ENCODE measurements around the gene DYNC2LI1.

DYNC2LI1 gene

GRCh38 chr2:43764086-43764705 is 9.6 kb upstream of the DYNC2LI1 start:
- no peak for DNase-seq

GRCh38 chr2:43766006-43766405 is 7.8 kb upstream of the DYNC2LI1 start:
- no peak for DNase-seq

- no peak for DNase-seq
Observed at GRCh38 chr2:43774617-43775016, 778 bp downstream of the DYNC2LI1 start.

DNA sequence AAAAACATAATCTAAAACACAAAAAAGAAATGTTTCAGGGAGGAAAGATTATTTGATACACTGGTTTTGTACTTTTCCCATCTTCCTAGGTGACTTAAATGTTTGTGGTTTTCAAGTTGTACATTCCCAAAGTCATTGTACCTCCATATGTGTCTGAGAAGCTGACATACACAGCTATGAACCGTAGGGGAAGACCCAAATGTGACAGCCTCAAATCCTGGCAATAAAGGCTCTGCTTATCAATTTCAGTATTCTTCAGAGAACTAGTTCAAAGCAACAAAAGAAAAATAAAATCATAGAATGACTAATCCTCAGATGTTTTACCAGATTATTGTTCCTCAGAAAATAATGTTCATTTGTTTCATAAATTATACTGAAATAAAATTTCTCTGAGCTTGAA is 2.5 kb downstream of the DYNC2LI1 start:
- no peak for DNase-seq

GRCh38 chr2:43777306-43777926 is 3.6 kb downstream of the DYNC2LI1 start:
- no peak for DNase-seq

DNA sequence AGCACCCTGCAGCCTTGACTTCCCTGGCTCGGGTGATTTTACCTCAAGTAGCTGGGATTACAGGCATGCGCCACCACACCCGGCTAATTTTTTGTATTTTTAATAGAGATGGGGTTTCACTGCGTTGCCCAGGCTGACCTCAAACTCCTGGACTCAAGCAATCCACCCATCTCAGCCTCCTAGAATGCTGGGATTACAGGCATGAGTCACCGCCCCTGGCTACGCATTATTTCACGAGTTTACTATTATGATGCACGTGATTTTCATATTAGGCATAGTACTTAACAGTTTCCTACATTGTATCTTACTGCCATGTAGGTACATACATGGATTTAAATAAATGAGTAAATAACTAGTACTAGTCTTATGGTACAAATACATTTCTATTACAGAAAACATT is 4.4 kb downstream of the DYNC2LI1 start:
- DNase-seq: no peak

GRCh38 chr2:43787895-43788294 is 14.1 kb downstream of the DYNC2LI1 start:
- no peak for DNase-seq

DNA sequence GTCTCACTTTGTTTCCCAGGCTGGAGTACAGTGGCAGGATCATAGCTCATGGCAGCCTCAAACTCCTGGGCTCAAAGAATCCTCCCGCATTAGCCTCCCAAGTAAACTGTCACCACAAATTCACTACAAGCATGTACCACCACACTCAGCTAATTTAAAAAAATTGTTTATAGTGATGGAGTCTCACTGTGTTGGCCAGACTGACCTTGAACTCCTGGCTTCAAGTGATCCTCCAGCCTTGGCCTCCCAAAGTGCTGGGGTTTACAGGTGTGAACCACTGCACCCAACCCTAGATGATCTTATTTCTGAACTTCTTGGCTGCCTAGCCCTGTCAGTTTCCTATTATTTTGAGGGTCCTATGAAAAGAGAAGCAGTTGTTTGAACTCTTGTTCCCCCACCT is 14.8 kb downstream of the DYNC2LI1 start:
- DNase-seq: no peak

DNA sequence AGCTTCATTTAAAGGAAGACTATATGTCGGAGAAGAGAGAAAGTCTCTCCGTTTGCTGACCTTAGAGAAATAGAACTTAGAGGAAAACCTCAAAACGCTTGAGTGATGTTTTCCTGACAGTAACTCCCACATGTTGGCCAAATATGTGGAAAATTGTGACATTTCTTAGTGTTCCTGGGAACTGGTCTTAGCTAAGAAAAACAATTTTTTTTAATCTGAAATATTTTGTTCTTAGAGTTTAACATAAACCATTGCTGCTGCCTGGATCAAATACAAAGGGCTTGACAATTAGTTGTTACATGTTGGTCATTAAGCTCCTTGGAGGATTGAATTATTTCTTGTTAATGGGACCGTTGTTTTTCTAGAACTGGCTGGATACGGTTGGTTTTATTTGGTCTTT is 16.3 kb downstream of the DYNC2LI1 start:
- no peak for DNase-seq

DNA sequence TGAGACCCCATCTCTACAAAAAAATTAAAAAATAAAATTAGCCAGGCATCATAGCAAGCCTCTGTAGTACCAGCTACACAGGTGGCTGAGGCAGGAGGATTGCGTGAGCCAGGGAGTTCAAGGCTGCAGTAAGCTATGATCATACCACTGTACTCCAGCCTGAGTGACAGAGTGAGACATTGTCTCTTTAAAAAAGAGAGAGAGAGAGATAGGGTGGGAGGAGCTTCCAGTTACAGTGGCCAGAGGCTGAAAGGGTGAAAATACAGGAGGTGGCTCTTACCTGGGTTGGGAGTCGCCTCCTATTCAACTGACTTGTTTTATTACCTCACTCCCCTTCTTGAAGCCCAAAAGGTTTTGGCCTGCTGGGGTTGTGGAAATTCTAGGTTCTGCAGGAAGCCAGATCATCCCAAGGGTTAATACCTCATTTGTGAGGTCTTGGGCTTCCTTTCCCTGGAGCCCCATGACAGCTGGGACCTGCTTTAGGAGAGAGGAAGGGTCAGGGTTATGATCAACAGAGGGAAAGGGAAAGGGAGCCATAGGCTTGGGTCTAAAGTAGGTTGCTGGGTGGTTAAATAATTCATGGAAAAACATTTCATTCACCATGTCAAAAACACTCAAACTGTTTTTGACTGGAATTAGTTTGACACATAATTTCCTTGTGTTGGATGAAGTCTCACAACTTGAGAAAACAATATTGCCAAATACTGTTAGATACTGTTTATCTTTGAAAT is 17.4 kb downstream of the DYNC2LI1 start:
- DNase-seq: no peak

DNA sequence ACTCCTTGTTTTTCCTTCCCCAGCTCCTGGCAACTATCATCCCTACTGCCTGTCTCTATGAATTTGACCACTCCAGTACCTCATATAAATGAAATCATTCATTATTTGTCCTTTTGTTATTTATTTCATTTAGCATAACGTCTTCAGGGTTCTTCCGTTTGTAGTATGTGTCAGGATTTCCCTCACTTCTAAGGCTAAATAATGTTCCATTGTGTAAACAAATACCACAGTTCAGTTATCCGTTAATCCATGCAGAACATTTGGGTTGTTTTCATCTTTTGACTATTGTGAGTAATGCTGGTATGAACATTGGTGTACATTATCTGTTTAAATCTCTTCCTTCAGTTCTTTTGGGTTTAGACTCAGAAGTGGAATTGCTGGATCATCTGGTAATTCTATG is 18.8 kb downstream of the DYNC2LI1 start:
- DNase-seq: no peak

GRCh38 chr2:43794956-43795355 is 21.1 kb downstream of the DYNC2LI1 start:
- no peak for DNase-seq

- DNase-seq: no peak
Observed at GRCh38 chr2:43796206-43796605, 22.4 kb downstream of the DYNC2LI1 start.

GRCh38 chr2:43798300-43798699 is 24.5 kb downstream of the DYNC2LI1 start:
- DNase-seq: no peak

DNA sequence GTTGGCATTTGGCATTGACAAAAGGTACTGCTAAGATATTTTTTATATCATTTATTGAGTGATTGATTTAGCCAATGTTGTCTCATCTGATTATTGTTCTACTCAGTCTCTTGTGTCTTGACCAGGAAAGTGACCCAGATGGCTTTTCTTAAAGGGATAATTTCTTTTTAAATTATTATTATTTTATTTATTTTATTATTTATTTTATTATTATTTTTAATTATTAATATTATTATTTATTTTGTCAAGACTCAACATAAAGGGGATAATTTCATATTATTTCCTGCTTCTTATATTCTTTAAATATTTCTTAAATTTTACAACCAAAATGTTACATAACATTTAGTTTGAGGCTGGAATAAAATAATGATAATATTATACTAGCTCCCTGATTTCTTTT is 27.1 kb downstream of the DYNC2LI1 start:
- no peak for DNase-seq

DNA sequence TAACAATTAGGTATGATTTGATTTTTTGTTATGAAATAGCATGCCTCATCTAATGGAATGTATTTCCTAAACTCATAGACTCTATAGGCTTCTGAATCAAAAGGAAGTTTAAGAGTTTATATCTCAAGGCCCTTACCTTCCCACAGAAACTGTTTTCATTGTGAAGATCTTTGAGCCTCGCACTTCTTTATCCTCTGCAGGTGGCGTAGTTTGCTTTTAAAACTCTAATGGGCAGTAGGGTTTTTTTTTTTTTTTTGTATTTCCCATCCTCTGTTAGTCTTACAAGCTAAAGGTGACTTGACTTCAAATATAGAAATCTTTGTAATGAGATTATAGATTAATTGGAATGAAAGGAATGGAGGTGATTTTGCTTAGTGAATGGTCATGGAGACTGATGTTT is 28.3 kb downstream of the DYNC2LI1 start:
- DNase-seq: no peak

DNA sequence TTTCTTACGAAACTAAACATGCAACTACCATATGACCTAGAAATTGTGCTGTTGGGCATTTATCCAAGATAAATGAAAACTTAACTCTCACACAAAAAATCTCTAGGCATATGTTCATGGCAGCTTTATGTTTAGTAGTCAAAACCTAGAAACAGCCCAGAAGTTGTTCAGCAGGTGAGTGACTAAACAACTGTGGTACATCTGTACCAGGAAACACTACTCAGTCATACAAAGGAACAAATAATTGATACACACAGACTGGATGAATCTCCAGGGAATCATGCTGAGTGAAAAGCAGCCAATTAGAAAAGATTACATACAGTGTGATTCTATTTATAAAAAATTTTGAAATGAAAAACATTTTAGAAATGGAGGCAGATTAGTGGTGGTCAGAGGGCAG is 29.3 kb downstream of the DYNC2LI1 start:
- no peak for DNase-seq

- DNase-seq: no peak
Observed at GRCh38 chr2:43806719-43807031, 32.8 kb downstream of the DYNC2LI1 start.

DNA sequence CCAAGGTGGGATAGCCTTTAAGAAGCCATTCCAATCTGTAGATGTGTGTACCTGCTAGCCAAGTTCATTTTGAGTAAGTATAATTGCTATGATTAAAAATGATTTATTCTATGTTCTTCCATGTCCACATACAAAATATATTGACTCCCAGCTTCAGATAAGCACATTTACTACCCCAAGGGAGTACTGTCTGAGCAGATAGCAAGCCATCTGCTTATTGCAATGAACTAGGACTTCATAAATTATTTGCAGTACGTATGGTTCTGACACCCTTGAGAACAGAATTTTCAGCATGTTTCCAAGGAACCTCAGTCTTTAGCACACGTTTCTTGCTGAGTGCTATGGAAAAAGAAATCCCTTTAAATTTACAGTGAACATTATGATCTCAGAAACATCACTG is 36.6 kb downstream of the DYNC2LI1 start:
- DNase-seq: no peak

DNA sequence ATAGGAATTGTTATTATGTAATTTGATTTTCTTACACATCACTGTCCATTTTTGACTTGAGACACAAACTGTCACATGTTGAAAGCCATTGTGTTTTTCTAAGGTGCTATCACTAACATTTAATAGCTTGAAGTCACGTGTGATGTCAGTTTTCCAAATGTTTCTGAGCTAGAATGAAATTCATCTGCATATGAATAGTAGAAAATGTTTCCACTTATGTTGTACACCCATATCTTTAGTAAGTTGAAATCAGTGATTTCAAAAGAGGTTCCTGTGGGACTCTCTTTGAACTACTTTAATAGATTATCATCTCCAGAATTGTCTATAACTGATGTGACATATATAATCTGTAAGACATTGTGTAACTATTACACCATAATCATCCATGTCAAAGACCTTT is 37.0 kb downstream of the DYNC2LI1 start:
- DNase-seq: no peak

DNA sequence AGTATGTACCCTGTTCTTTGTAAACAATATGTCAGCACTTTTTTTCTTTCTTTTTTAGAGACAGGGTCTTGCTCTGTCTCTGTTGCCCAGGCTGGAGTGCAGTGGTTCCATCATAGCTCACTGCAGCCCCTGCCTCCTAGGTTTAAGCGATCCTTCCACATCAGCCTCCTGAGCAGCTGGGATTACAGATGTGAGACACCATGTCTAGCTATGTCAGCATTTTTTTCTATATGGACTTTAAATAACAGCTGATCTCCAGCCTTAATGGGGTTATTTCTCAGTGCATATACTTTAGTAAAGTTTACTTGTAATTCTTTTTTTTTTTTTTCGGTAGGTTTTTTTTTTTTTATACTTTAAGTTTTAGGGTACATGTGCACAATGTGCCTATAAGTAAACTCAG is 38.2 kb downstream of the DYNC2LI1 start:
- DNase-seq: no peak

GRCh38 chr2:43812947-43813346 is 39.1 kb downstream of the DYNC2LI1 start:
- DNase-seq: no peak

- no peak for DNase-seq
Observed at GRCh38 chr2:43814711-43815110, 40.9 kb downstream of the DYNC2LI1 start.

GRCh38 chr2:43818761-43819160 is 44.9 kb downstream of the DYNC2LI1 start:
- no peak for DNase-seq

Measured in effector CD8-positive, alpha-beta T cell (primary cell).